Measurements from ENCODE around the gene C13orf46. TPM values are rescaled to one million over a fixed set of nuclear protein-coding genes. Genes with fewer than 3 reads are reported as not detected.

The C13orf46 gene
- total and polyA plus RNA-seq, 2 of the 8 experiments (the other 6 are each of a cell fraction or from before 2014, with no cell fraction given) = 0.23 to 0.28 TPM

DNA sequence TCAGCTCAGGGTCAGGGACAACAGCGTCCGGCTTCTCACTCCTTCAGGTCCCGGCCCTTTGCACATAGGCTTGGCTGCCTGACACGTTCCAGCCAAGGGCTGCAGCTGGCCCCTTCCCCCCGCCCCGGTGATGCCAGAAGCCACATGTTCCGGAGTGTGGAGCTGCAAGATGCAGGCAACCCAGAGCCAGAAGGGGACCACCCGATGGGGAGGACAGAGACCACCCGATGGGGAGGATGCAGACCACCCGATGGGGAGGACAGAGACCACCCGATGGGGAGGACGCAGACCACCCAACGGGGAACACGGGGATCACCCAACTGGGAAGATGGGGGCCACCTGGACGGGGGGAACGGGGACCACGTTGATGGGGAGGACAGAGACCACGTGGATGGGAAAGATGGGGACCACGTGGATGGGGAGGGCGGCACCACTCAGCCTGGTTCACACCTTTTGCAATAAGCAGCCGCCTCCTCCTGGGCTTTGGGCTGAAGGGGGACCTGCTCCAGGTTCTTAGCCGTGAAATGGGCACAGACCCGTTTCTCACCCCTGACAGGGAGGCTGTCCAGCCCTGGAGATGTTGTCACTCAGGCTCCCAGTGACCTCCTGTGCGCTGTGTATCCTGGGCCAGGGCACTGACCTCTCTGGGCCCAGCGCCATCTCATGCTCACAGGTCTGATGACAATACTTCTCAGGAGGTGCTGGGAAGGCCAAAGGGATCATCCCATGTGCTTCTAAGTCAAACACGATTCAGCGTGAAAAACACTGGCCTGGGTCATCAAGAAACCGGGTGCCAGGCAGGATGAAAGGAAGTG is 34.5 kb downstream of the C13orf46 start:
- no peak overlapping the region for H2BK5ac ChIP-seq (ENCODE audit: low read depth, low read length)
- no peak overlapping the region for H4K8ac ChIP-seq (ENCODE audit: extremely low read depth, insufficient read depth, low read length)
- no peaks in the 10 kb centered on the region; a peak in 1 of 7 replicates for H3K27me3 ChIP-seq (replicated peaks in 1 of 4; ENCODE audit: control insufficient read depth in 3 of 4, extremely low read depth in 1 of 4, insufficient read depth in 3 of 4, low read length in 3 of 4)
- H3K9me3 ChIP-seq (ENCODE audit: insufficient read depth in 2 of 2, low read depth in 1 of 2, low read length in 1 of 2) = no peaks in the 10 kb centered on the region
- no peak overlapping the region for H3K9ac ChIP-seq (replicated peaks in 1 of 4; ENCODE audit: extremely low read depth in 1 of 4, low read depth in 3 of 4, low read length in 3 of 4)
- H4K5ac ChIP-seq (ENCODE audit: insufficient read length, low read depth, low read length) = no peak overlapping the region
- no peak for DNase-seq (ENCODE audit: low read depth in 1 of 2, low spot score in 2 of 2)
- no peak overlapping the region for H2AFZ ChIP-seq (ENCODE audit: low read length)
- H2BK120ac ChIP-seq (replicated peaks; ENCODE audit: low read depth, low read length) = no peak overlapping the region
- POLR2A ChIA-PET (ENCODE audit: partially characterized antibody) = interaction anchor here (1.0 kb wide), 1 partner anchor 9 kb away, joined by 3 read pairs; no protein-coding TSS in a partner anchor
- peaks cover 0 to 2% (median 0%) of the 10 kb centered on the region in 4 experiments; a peak in 3 of 7 replicates for H3K4me1 ChIP-seq (replicated peaks in 1 of 4; ENCODE audit: control insufficient read depth in 3 of 4, insufficient read depth in 4 of 4, low read length in 3 of 4)
- H3K18ac ChIP-seq (ENCODE audit: extremely low read depth, low read length) = no peak overlapping the region
- no peak overlapping the region for H2BK15ac ChIP-seq (ENCODE audit: low read length)
- H3K27ac ChIP-seq (ENCODE audit: low read depth, low read length) = no peak overlapping the region
- 90% methylated on average over 26 of the region's 28 CpGs; no CpG with 5 or more reads in 1 of the 2 experiments for WGBS, 2 experiments (ENCODE audit: extremely low coverage in 1 of 2, insufficient coverage in 1 of 2, insufficient read length in 1 of 2, insufficient replicate concordance in 2 of 2, low coverage in 1 of 2, low lambda C conversion rate in 2 of 2, missing lambda C conversion rate in 1 of 2)
- peaks cover 0 to 2% of the 10 kb centered on the region in 2 experiments for H4K20me1 ChIP-seq (replicated peaks in 1 of 2; ENCODE audit: control insufficient read depth in 1 of 2, insufficient read depth in 2 of 2, low read length in 2 of 2)
- H3K23me2 ChIP-seq (ENCODE audit: low read depth, low read length) = no peaks in the 10 kb centered on the region
- H3K23ac ChIP-seq (ENCODE audit: insufficient read length) = no peak overlapping the region
- H3K36me3 ChIP-seq (ENCODE audit: control insufficient read depth in 2 of 4, insufficient read depth in 4 of 4, low read length in 3 of 4) = no peaks in the 10 kb centered on the region
- no peaks in the 10 kb centered on the region for H3K79me1 ChIP-seq (ENCODE audit: low read depth, low read length)
- H3K4me3 ChIP-seq (ENCODE audit: extremely low read depth in 1 of 4, insufficient read depth in 2 of 4, low read depth in 3 of 4, low read length in 4 of 4) = no peak overlapping the region
- no peak overlapping the region for H3K14ac ChIP-seq (ENCODE audit: insufficient read length)
- CTCF ChIA-PET (ENCODE audit: partially characterized antibody) = interaction anchor here (1.4 to 3.3 kb wide), 2 partner anchors 8 to 95 kb away, joined by 3 to 13 read pairs; no protein-coding TSS in a partner anchor
- H2BK20ac ChIP-seq (ENCODE audit: low read length) = no peak overlapping the region
- no peak overlapping the region for H3K56ac ChIP-seq (replicated peaks; ENCODE audit: insufficient read length, low read depth, low read length)
- no peak overlapping the region for H4K91ac ChIP-seq (replicated peaks; ENCODE audit: insufficient read length, low read length)
- FAIRE-seq = no peak
- no peak overlapping the region for H2BK12ac ChIP-seq (ENCODE audit: low read depth, low read length)
- H3K79me2 ChIP-seq (ENCODE audit: control insufficient read depth in 1 of 2, insufficient read depth in 2 of 2, low read length in 2 of 2) = no peaks in the 10 kb centered on the region
- H3K4me2 ChIP-seq (ENCODE audit: insufficient read depth in 1 of 2, low read depth in 2 of 2, low read length in 2 of 2) = no peak overlapping the region
- no peak overlapping the region for H3K4ac ChIP-seq (replicated peaks; ENCODE audit: insufficient read length, low read depth, low read length)
- no peak overlapping the region for H2AK5ac ChIP-seq (ENCODE audit: low read depth, low read length)
- TF ChIP-seq TAF7 (optimal IDR thresholded peaks at IDR 0.05; ENCODE audit: borderline replicate concordance, low read depth, low read length) (no peak), KDM5A (IDR thresholded peaks at IDR 0.05; ENCODE audit: low read length) (no peak), SIRT6 (IDR thresholded peaks at IDR 0.05; ENCODE audit: low read length) (no peak), PHF8 (conservative IDR thresholded peaks at IDR 0.05; ENCODE audit: low read depth, low read length) (no peak), EGR1 (IDR thresholded peaks at IDR 0.05; ENCODE audit: borderline replicate concordance, low read depth, low read length) (no peak), FOSL1 (IDR thresholded peaks at IDR 0.05; ENCODE audit: insufficient read depth, low read depth, low read length) (no peak)
- TF ChIP-seq, protein P1, sequence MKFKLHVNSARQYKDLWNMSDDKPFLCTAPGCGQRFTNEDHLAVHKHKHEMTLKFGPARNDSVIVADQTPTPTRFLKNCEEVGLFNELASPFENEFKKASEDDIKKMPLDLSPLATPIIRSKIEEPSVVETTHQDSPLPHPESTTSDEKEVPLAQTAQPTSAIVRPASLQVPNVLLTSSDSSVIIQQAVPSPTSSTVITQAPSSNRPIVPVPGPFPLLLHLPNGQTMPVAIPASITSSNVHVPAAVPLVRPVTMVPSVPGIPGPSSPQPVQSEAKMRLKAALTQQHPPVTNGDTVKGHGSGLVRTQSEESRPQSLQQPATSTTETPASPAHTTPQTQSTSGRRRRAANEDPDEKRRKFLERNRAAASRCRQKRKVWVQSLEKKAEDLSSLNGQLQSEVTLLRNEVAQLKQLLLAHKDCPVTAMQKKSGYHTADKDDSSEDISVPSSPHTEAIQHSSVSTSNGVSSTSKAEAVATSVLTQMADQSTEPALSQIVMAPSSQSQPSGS (IDR thresholded peaks at IDR 0.05; ENCODE audit: low read length) = no peak
- TF ChIP-seq, protein P2, sequence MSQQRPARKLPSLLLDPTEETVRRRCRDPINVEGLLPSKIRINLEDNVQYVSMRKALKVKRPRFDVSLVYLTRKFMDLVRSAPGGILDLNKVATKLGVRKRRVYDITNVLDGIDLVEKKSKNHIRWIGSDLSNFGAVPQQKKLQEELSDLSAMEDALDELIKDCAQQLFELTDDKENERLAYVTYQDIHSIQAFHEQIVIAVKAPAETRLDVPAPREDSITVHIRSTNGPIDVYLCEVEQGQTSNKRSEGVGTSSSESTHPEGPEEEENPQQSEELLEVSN (IDR thresholded peaks at IDR 0.05) = no peak

Measured in H1 (cell line).